ENCODE data around the gene MAD1L1.
A peak's percentile ranks its signal among the peaks of the same experiment; 100 is the strongest.

The MAD1L1 gene

GRCh38 chr7:2259480-2259879 lies 26.7 kb upstream of the MAD1L1 start:
- H3K4me3 ChIP-seq (ENCODE audit: low read length): peak overlapping the region; percentile 8; the same call in 1 of the 2 replicates
- H3K4me2 ChIP-seq (ENCODE audit: low read length): peak overlapping the region; percentile 48

GRCh38 chr7:2258661-2259365 lies 26.1 kb upstream of the MAD1L1 start:
- no peaks in the 10 kb centered on the region; the same call in 1 of the 2 replicates for H3F3A ChIP-seq (ENCODE audit: control insufficient read depth, insufficient read depth)
- H3K4me3 ChIP-seq (ENCODE audit: low read length): peak overlapping the region; percentile 41
- H4K20me1 ChIP-seq (ENCODE audit: control insufficient read depth, insufficient read depth, low read depth, low read length): peaks cover 4% of the 10 kb centered on the region; the same call in 1 of the 2 replicates
- H3K36me3 ChIP-seq (ENCODE audit: control insufficient read depth, low read length): peaks cover 27% of the 10 kb centered on the region
- H3K9me2 ChIP-seq (replicated peaks; ENCODE audit: control insufficient read depth, low read length): no peaks in the 10 kb centered on the region
- peak overlapping the region; percentile 48 for H3K4me2 ChIP-seq (ENCODE audit: low read length)
- no peaks in the 10 kb centered on the region for H3K79me2 ChIP-seq (ENCODE audit: control insufficient read depth, low read length)
- H3K9me3 ChIP-seq (ENCODE audit: control insufficient read depth, insufficient read depth, low read length): no peaks in the 10 kb centered on the region
- no peak for TF ChIP-seq CTCF (IDR thresholded peaks at IDR 0.05; ENCODE audit: low read depth, low read length, poor library complexity, severe bottlenecking)
- TF ChIP-seq EZH2phosphoT487 (IDR thresholded peaks at IDR 0.05; ENCODE audit: borderline replicate concordance, low read length): no peak
- H3K27ac ChIP-seq (ENCODE audit: low read depth, low read length): 0 out of 2 replicates have a peak overlapping the region, but pooled peaks have one; percentile 19
- H3K27me3 ChIP-seq (ENCODE audit: control insufficient read depth, low read length): no peaks in the 10 kb centered on the region
- peaks cover 45% of the 10 kb centered on the region for H3K4me1 ChIP-seq (ENCODE audit: control insufficient read depth, low read length)

More at GRCh38 chr7:2259480-2259879, 26.7 kb upstream of the MAD1L1 start:
- Histone ChIP-seq H3F3A (ENCODE audit: control insufficient read depth, insufficient read depth) (no peaks in the 10 kb centered on the region; the same call in 1 of the 2 replicates), H3K9me2 (replicated peaks; ENCODE audit: control insufficient read depth, low read length) (no peaks in the 10 kb centered on the region), H3K9me3 (ENCODE audit: control insufficient read depth, insufficient read depth, low read length) (no peaks in the 10 kb centered on the region), H3K36me3 (ENCODE audit: control insufficient read depth, low read length) (peaks cover 29% of the 10 kb centered on the region), H3K27ac (ENCODE audit: low read depth, low read length) (peak overlapping the region; percentile 19; the same call in 1 of the 2 replicates), H3K4me1 (ENCODE audit: control insufficient read depth, low read length) (peaks cover 45% of the 10 kb centered on the region), H4K20me1 (ENCODE audit: control insufficient read depth, insufficient read depth, low read depth, low read length) (peaks cover 4% of the 10 kb centered on the region; the same call in 1 of the 2 replicates), H3K79me2 (ENCODE audit: control insufficient read depth, low read length) (no peaks in the 10 kb centered on the region), H3K27me3 (ENCODE audit: control insufficient read depth, low read length) (no peaks in the 10 kb centered on the region)
- TF ChIP-seq CTCF (IDR thresholded peaks at IDR 0.05; ENCODE audit: low read depth, low read length, poor library complexity, severe bottlenecking) (no peak), EZH2phosphoT487 (IDR thresholded peaks at IDR 0.05; ENCODE audit: borderline replicate concordance, low read length) (no peak)

GRCh38 chr7:2257651-2258050 lies 24.9 kb upstream of the MAD1L1 start:
- no peaks in the 10 kb centered on the region for H3K79me2 ChIP-seq (ENCODE audit: control insufficient read depth, low read length)
- H3K27ac ChIP-seq (ENCODE audit: low read depth, low read length): no peak overlapping the region
- no peaks in the 10 kb centered on the region for H3K27me3 ChIP-seq (ENCODE audit: control insufficient read depth, low read length)
- no peaks in the 10 kb centered on the region; the same call in 1 of the 2 replicates for H3F3A ChIP-seq (ENCODE audit: control insufficient read depth, insufficient read depth)
- no peaks in the 10 kb centered on the region for H3K9me2 ChIP-seq (replicated peaks; ENCODE audit: control insufficient read depth, low read length)
- no peak overlapping the region for H3K4me2 ChIP-seq (ENCODE audit: low read length)
- H3K4me3 ChIP-seq (ENCODE audit: low read length): no peak overlapping the region
- peaks cover 45% of the 10 kb centered on the region for H3K4me1 ChIP-seq (ENCODE audit: control insufficient read depth, low read length)
- no peaks in the 10 kb centered on the region for H3K9me3 ChIP-seq (ENCODE audit: control insufficient read depth, insufficient read depth, low read length)
- H4K20me1 ChIP-seq (ENCODE audit: control insufficient read depth, insufficient read depth, low read depth, low read length): peaks cover 4% of the 10 kb centered on the region; the same call in 1 of the 2 replicates
- H3K36me3 ChIP-seq (ENCODE audit: control insufficient read depth, low read length): peaks cover 33% of the 10 kb centered on the region
- no peak for TF ChIP-seq CTCF (IDR thresholded peaks at IDR 0.05; ENCODE audit: low read depth, low read length, poor library complexity, severe bottlenecking)
- TF ChIP-seq EZH2phosphoT487 (IDR thresholded peaks at IDR 0.05; ENCODE audit: borderline replicate concordance, low read length): no peak
